Measurements from ENCODE around the gene DESI2.
A peak's percentile ranks its signal among the peaks of the same experiment; 100 is the strongest.

The DESI2 gene

GRCh38 chr1:244652623-244653438, at the start of gene DESI2:
Gene DESI2, plus strand, starts transcription at chr1:244653126. Its CDS starts 188 bp downstream, at chr1:244653314.
- peak; percentile 100 for DNase-seq

GRCh38 chr1:244603498-244603897, 49.4 kb upstream of the DESI2 start:
- DNase-seq: peak; percentile 55

GRCh38 chr1:244605835-244606370, 47.0 kb upstream of the DESI2 start:
- DNase-seq: no peak

GRCh38 chr1:244614113-244614836, 38.7 kb upstream of the DESI2 start:
- DNase-seq: peak; percentile 75

GRCh38 chr1:244614879-244615278, 38.0 kb upstream of the DESI2 start:
- peak; percentile 50 for DNase-seq

GRCh38 chr1:244615301-244615700, 37.6 kb upstream of the DESI2 start:
- peak; percentile 15 for DNase-seq

- no peak for DNase-seq
Measured at GRCh38 chr1:244626709-244627108, 26.2 kb upstream of the DESI2 start.

GRCh38 chr1:244628789-244629188, 24.1 kb upstream of the DESI2 start:
- DNase-seq: no peak

- DNase-seq: no peak
Measured at GRCh38 chr1:244633140-244633539, 19.8 kb upstream of the DESI2 start.

- no peak for DNase-seq
Measured at GRCh38 chr1:244634546-244634945, 18.4 kb upstream of the DESI2 start.

- DNase-seq: no peak
Measured at GRCh38 chr1:244636488-244637259, 16.3 kb upstream of the DESI2 start.

GRCh38 chr1:244639561-244639960, 13.4 kb upstream of the DESI2 start:
- DNase-seq: no peak

GRCh38 chr1:244640917-244641316, 12.0 kb upstream of the DESI2 start:
- no peak for DNase-seq

- no peak for DNase-seq
Measured at GRCh38 chr1:244642526-244642925, 10.4 kb upstream of the DESI2 start.

GRCh38 chr1:244642988-244643387, 9.9 kb upstream of the DESI2 start:
- no peak for DNase-seq

- DNase-seq: no peak
Measured at GRCh38 chr1:244645414-244645813, 7.5 kb upstream of the DESI2 start.

GRCh38 chr1:244645890-244646289, 7.0 kb upstream of the DESI2 start:
- no peak for DNase-seq

GRCh38 chr1:244647819-244648218, 5.1 kb upstream of the DESI2 start:
- DNase-seq: no peak

GRCh38 chr1:244651956-244652622, 837 bp upstream of the DESI2 start:
- DNase-seq: no peak

- peak; percentile 20 for DNase-seq
Measured at GRCh38 chr1:244653439-244654107, 647 bp downstream of the DESI2 start.

- no peak for DNase-seq
Measured at GRCh38 chr1:244654108-244655038, 1.4 kb downstream of the DESI2 start.

Data from NCI-H1092 treated with DMSO at 0.1 percent for 48 hours (cell line).